Germinal center (tissue), 1 donor: Measurements from ENCODE around the gene FMNL2.

Source experiments
- DNase-seq: peaks from one replicate; pipeline ENCODE4 v3.0.0; 2012; ENCODE audit warnings: mixed read lengths, low spot score

FMNL2 gene

DNA sequence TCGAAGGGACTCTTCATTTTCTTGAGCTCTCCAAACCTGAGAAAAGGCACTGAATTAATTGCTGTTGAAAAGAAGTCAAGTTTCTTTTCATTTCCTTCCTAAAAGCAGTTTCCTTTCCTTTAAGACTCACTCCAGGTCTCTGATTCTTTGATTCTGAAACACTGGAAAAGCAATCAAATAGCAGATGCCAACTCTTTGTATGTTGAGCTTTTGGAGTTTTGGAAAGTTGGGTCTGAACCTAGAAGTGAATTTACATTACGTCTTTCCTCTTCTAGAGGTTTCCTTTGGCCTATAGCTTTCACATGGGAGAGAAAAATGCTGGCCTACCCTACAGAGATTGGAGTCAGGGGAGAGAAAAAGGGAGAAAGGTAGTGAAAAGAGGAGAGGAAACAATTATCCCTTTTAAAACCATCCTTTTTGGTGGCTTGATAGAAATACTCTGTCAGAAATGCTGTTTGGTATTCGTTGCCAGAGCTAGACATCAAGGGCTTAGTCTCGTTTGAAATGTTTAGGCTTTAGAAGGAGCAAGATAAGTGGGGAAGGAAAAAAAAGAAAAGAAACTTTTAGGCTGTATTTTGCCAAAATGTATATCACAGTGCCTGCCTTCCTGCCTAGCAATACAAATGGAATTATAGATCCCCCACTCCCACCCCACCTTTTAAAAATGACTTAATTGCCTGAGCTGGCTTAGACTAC, 194.6 kb downstream of the FMNL2 start:
- DNase-seq = no peak

DNA sequence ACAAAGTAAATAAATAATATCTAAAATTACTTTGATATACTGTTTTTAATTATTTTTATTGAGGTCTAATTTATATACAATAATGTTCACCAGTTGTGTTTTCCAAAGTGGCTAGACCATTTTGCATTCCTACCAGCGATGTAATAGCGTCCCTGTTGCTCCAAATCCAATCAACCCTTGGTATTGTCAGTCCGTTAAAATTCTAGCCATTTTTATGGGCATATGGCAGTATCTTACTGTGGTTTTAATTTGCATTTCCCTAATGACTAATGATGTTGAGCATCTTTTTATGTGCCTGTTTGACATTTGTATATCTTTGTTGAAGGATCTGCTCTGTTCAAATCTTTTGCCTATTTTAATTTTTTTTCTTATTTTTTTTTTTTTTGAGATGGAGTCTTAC, 197.3 kb downstream of the FMNL2 start:
- DNase-seq = no peak

DNA sequence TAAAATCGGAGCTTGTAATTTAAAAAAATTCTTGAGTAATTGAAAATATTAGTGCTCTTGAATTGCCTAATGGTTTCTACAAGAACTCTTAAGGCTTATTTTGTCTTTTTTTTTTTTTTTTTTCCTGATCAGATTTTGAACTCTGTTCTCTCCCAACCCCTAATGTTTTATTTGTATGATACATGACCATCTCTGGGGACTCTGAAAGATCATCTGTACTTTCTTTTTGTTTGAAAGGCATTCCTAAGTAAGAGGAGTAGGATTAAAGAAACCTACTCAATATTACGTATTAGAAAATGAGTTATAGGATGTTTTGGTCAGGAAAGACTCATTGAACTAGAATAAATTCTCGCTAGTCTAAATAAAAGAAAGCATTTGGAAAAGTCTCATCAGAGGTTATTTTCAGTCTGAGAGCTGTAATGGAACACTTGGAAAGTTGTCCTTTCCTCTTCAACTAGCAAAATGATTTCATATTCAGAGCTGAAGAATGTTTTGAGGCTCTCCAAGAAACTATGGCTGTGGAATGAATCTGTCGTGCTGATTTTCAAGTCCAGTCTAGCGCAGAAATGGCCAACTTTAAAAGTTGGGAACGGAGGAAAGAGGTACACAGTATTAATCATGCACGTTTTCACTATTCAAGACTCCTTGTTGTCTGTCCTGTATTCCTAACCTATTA, 199.6 kb downstream of the FMNL2 start:
- DNase-seq = no peak

DNA sequence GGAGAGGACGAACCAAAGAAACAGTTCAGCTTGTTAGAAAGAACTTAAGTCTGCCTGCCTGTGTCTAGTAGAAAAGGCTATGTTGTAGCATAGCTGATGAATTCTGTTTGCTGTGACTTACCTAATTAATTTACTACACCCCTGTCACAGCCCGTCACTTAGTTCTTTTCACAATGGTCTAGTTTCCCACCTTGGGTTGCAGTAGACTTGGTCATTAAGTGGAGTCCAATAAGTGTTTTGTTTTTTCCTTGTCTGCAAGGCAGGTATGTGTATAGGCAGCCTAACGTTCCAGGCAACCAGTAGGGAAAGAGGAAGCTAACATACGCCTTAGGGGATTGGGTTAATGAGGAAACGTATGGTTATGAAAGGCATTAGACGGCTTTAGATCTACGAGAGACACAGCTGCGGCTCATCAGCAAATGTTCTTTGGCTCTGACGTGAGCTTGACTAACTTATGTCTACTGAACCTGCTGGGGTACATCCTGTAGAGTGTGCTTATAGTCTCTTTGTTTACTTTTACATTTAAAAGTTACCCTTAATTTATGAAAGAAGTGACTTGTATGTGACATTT, 202.2 kb downstream of the FMNL2 start:
- no peak for DNase-seq

DNA sequence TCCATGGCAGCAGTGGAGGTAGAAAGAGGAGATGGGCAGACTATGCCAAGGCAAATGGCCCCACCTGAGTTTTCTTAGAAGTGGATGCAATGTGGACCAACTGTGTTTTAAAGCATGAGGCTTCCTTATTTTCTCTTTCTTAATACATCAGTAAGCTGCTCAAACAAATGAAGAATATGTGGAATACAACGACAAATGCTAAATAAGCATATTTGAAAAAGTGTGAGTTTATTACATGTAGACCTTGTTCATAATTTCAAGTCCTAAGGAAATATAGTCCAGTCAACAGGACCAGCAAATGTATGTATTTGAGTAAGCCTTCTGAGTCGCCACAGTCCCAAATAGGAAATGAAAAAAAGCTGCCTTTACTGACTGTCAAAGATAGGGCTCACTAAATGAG, 204.4 kb downstream of the FMNL2 start:
- no peak for DNase-seq

DNA sequence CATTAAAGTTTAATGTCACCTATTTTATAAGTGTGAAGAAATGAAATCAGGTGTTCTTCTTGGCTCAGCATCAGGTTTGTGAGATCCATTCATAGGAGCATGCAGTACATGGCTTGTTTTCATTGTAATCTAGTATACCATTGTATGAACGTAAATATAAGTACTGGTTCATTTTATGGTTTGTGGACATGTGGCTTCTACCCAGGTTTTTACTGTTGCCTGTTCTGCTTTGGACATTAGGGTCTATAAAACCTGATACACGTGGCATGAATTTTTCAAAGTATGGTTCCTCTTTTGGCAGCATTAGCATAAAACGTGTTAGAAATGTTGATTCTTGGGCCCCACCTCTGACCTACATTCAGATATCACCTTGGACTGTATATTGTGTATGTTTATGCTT, 206.7 kb downstream of the FMNL2 start:
- no peak for DNase-seq

DNA sequence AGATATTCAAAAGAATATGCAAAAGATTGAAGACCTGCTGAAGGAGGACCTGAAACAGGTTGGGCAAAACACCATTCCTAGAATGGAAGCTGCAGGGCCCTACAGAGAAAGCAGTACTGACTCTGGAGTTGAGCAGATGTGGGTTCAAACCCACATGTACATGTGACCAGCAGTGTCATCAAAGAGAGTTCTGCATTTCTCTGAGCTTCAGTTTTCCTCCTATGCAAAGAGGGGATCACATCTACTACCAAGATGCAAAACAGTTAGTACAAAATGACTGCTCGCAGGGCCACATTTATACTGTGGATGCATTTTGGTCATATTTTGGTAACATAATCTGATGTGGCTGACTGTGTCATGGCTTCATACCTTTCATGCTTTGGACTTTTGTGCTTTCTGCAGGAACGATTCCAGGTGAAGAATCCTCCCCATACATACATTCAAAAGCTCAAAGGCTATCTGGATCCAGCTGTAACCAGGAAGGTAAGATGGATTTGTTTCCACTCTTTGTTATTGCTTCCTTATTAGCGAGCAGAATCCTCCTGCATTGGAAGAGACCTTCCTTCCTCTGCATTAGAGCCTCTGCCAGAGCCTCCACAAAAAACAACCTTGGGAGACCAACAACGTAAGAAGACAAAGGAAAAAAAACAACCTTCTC, 207.5 kb downstream of the FMNL2 start:
- no peak for DNase-seq

DNA sequence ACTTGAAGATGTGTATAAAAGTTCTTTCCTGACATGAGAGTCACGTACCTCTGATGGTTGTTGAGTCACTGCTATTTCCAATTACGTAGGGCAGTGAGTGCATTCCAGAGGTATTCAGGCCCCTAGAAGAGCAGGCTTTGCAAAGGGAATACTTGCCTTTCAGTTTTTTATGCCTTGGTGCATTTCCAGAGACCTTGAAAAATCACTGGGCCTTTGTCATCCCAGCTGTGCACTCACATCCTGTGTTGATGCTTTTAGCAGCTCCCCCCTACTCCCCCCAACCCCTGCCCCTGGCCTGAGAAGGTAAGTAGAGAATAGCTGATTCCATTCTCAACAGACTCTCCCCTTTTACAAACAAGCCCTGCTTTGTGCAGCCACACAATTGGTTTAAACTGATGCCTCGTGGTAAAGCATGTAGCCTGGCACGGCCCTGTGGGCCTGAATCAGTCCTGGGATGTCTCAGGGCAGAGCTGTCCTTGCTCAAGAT, 208.1 kb downstream of the FMNL2 start:
- no peak for DNase-seq

DNA sequence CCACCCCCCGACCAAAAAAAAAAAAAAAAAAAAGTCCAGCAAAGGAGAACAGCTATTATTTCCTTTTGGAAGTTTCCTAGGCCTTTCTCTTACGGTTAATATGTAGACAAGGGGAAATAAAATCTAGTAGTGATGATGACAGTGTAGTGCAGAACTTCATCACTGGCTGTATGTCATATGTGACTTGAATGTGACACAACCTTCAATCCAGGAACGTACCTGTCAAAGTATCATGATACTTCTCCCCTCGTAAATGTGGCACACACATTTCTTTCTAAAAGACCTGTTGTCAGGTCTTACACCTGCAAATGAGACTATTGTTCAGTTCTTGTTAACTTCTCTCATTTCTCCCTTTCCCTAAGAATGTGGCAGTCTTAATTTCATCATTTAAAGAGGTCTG, 208.7 kb downstream of the FMNL2 start:
- DNase-seq = no peak

DNA sequence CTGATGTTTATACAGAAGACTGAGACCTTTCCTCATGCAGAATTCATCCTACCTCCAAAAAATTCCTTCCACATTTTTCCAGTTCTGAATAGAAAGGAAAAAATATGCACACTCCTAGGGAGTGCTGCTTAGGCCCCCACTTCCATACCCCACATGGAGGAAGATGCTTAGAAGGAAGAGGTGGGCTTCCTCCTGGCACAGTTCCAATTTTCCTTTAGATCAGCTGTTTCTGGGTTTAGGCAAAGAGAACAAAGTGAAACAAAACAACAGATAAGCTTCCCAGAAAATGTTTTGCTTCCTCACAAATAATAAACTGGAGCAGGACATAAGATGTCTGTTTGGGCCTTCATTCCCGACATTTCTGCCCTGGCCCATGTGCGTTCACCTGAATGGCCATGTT, 209.7 kb downstream of the FMNL2 start:
- no peak for DNase-seq

DNA sequence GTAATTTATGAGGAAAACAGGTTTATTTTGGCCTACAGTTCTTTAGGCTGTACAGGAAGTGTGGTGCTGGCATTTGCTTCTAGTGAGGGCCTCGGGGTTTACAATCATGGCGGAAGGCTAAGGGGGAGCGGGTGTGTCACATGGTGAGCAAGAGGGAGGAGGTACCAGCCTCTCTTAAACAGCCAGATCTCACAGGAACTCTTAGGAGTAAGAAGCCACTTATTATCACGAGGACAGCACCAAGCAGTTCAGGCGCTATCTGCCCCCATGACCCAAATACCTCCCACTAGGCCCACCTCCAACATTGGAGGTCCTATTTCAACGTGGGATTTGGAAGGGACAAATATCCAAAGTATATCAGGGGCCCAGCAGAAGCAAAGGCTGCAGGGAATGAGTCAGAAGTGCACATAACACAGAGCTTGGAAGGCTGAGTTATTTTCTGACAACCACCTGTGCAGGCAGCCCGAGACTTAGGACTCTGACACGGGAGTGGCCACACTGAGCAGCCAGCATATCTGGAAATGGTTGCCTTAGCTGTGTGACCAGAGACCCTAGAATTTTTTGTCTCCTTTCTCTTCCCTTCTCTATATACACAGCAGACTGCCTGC, 211.4 kb downstream of the FMNL2 start:
- no peak for DNase-seq

DNA sequence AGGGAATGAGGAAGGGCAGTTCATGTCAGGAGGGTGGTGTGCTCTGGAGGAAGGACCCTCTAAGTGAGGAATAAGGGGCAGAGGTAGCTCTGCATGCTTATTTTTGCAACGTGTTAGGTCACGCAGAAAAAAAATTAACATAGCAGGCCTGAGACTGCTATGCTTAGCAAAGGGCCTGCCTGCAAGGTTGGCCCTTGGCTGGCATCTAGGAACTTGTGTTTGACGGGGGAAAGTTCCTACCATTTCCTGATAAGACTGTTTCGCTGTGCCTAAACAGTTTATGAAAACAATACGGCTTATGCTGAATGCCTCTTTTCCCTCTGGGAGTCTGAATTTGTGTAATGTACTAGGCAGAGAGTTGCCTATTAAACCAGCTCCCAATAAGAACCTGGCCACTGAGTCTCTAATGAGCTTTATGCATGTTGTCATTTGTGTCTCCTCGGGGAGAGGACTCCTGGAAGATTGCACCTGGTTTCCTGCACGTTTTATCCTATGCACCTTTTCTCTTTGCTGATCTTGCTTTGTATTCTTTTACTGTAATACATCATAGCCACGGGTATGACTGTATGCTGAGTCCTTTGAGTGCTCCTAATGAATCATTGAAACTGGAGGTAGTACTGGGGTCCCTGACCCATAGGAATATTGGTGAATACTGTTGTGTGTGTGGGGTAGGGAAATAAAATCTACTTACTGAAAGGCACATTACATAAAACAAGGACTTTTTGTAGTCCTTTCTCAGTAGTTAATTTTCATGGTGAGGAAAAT, 213.3 kb downstream of the FMNL2 start:
- DNase-seq = no peak

DNA sequence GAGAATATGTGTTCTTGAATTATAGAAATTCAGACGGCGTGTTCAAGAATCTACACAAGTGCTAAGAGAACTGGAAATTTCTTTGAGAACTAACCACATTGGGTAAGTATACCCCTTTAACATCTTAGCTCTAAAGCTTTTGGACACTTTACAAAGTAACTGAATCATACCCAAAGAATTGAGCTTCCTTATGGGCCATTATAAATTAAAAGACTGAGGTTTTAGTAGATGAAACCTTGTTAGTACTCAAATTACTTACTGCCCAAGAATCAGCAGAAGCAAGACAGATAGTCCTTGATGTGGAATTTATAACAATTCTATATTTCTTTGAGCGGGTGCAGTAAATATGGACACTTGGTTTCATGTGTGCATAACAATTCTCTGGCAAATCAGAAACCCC, 214.0 kb downstream of the FMNL2 start:
- DNase-seq = no peak

DNA sequence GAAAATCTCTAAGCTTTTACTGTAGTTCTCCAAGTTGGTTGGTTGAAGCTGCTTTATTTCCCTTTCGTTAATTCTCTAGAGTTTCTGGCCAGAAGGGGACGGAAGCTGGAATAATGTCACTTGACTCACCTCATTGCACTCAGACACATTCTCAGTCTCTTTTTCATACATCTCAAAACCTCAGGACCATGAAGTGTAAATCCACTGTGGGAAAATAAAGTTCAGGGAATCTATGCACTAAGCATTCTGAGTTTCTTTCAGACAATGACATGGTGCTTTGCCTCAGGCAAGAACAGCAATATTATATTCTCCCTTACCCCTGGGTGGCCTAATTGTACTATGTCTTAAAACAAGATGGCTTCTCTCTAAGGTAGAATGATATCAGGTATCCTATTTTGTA, 214.4 kb downstream of the FMNL2 start:
- DNase-seq = no peak

DNA sequence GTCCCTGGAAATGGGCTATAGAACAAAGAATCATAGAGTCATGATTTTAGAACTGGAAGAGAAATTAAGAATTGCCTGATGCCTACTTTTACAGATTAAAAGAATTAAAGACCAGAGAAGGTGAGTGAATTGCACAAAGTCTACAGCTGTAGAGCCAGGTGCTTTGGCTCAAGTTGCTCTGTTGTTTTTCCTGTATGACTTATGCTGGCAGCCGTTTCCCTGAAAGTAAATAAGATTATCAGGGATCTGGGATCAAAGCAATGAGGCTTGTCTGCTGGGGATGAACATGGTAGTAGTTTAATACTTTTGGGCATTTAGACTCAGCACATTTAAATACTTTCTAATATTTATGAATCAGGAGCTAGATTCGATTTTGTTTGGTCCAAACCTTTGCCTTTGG, 215.4 kb downstream of the FMNL2 start:
- DNase-seq = no peak

DNA sequence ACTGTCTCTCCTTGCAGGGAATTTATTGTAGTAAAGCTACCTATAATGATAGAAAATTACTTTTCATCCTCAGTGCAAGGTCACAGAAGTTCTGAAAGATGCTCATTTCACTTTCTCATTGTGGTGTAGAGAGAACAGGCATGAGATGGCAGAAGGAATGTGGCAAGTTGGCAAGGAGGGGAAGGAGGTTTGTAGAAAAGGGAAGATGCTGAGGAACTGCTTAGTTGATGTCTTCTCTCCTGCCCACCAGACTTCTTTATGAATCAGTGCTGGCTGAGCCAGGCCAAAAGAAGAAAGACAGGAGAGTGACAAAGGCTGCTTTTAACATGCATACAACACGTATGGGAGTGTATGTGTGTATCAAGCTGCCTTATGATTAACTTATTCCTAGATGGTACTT, 217.9 kb downstream of the FMNL2 start:
- no peak for DNase-seq

DNA sequence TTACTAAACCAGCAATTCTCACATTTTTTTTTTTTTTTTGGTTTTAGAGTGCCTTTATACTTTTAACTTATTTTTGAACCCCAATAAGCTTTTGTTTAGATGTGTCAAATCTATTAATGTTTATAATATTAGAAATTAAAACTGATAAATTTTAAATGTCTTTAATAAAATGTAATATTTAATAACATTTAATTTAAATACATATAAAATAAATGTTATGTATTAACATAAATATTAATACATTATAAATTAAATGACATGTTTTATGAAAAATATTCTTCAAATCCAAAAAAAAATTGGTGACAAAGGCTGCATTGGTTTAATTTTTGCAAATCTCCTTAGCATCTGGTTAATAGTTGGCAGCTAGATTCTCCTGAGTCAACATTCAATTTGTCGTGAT, 218.5 kb downstream of the FMNL2 start:
- DNase-seq = no peak

DNA sequence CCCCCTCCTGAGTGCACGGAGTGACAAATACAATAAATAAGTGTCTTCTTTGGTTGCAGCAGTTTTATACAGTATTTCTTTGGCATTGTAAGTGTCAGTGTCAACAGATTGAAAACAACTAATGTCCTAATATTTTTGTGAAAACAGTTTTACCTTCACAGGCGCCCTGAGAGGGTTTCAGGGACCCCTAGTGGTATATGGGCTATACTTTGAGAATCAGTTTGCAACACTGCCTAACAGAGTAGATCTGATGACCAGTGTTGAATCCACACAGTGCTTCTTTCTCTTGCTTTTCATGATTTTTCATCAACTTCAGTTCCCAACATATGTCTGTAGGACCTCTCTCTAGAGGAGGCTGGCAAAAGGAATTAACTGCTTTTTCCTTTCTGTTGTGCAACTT, 220.1 kb downstream of the FMNL2 start:
- DNase-seq = no peak

DNA sequence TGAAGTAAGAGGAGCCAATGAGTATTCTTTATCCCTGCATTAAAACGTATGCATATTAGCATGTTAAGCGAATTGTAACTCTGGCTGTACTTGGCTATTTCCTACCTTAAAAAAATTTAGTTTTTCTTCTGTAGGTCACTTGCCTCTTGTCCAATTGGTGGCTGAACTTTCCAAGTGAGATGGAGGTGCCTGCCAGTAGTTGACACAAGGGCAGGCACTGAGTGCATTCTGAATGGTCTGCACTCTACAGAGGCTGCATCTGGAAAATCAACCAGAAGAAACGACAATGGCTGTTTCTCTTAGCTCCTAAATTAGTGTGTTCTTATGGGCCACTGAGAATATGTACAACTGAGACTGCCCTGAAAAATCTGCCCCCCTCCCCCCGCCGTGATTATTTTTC, 221.5 kb downstream of the FMNL2 start:
- no peak for DNase-seq

DNA sequence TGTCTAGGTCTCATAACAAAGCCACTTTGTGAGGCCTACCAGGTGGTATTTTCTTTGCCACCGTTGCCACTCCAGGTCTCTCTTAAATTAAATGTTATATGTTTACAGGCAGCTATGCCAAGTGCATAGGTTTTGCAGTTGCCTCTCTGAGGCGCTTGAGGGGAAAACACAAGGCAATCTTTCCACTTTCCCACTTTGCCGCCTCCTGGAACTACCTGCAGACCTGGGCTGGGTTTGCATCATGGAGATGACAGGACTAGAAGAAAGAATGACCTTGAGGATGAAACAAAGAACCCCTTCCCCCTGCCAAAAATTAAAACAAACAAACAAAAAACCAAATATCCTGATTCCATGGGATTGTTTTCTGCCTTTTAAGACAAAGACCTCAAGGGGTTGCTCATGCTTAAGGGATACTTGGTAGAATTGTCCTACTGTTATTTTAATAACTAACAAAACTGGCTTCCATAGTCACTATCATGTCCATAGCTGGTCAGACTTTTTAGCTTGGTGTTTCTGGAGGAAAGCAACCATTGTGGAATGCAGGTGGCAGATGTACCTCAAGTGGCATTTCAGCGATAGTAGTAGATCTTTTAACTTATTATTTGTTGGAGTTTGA, 222.4 kb downstream of the FMNL2 start:
- DNase-seq = no peak
